Left ventricle myocardium superior (tissue), 1 donor: ENCODE results near the gene FZR1. TPM values are rescaled to one million over a fixed set of nuclear protein-coding genes. Genes with fewer than 3 reads are reported as not detected.

Experiments used
- ATAC-seq: fragments of 200-7000 bp; cut with Tn5 transposase; one replicate; pipeline ENCODE4 v1.9.1; 2020; ENCODE audit warnings: mild to moderate bottlenecking, moderate library complexity
- DNase-seq: peaks from one replicate; pipeline ENCODE4 v3.0.0-alpha.2; 2020
- intact Hi-C: fragments of 100-400 bp; cut with micrococcal nuclease; formaldehyde crosslinking; loops from one replicate; pipeline ENCODE4 v1.11.0; 2022
- total RNA-seq: library from RNA; stranded (reverse); fragmentation: NEBNext Ultra II Directional; extraction: Animal tissue kit (Norgen Biotek cat#: 25700); gene quantifications from one replicate; pipeline ENCODE4 v1.2.1, GENCODE V29; 2021
- donor health status: DM: no; HTN: yes; CAD: no; lungs with severe emphysema.

FZR1 gene
- total RNA-seq, 1 donor from 2014 or later = 19.2 TPM

GRCh38 chr19:3509566-3509989, 3.5 kb downstream of the FZR1 start:
- DNase-seq (no peak), ATAC-seq (no peak)
- intact Hi-C loops = no loop called here

GRCh38 chr19:3510727-3511126, 4.6 kb downstream of the FZR1 start:
- no peak for DNase-seq
- no peak for ATAC-seq
- intact Hi-C loops = no loop called here

GRCh38 chr19:3511506-3512251, 5.6 kb downstream of the FZR1 start:
- DNase-seq (no peak), ATAC-seq (no peak)
- intact Hi-C loops = no loop called here

GRCh38 chr19:3512562-3513228, 6.6 kb downstream of the FZR1 start:
- intact Hi-C loops = no loop called here
- ATAC-seq = peak; percentile 15
- DNase-seq = no peak

- peak; percentile 56 for ATAC-seq
These were observed 7.4 kb downstream of the FZR1 start for GRCh38 chr19:3513229-3514140.

GRCh38 chr19:3514930-3515329, 8.8 kb downstream of the FZR1 start:
- DNase-seq = no peak
- ATAC-seq = no peak
- intact Hi-C loops = no loop called here

More at GRCh38 chr19:3513229-3514140, 7.4 kb downstream of the FZR1 start:
- intact Hi-C loops = no loop called here
- DNase-seq = peak; percentile 67

GRCh38 chr19:3515891-3516422, 9.8 kb downstream of the FZR1 start:
- DNase-seq = no peak
- ATAC-seq = no peak
- intact Hi-C loops = no loop called here

- no peak for DNase-seq
- intact Hi-C loops = no loop called here
- ATAC-seq = no peak
These were observed 10.6 kb downstream of the FZR1 start for GRCh38 chr19:3516675-3517207.

GRCh38 chr19:3517638-3518037, 11.5 kb downstream of the FZR1 start:
- no peak for ATAC-seq
- intact Hi-C loops = no loop called here
- DNase-seq = no peak

GRCh38 chr19:3518255-3518654, 12.1 kb downstream of the FZR1 start:
- intact Hi-C loops = no loop called here
- ATAC-seq (no peak), DNase-seq (no peak)

GRCh38 chr19:3518659-3519058, 12.5 kb downstream of the FZR1 start:
- DNase-seq = no peak
- intact Hi-C loops = no loop called here
- ATAC-seq = no peak

- ATAC-seq = no peak
These were observed 13.0 kb downstream of the FZR1 start for GRCh38 chr19:3519126-3519525.

GRCh38 chr19:3520166-3521103, 14.3 kb downstream of the FZR1 start:
- DNase-seq = no peak
- intact Hi-C loops = no loop called here
- no peak for ATAC-seq

More at GRCh38 chr19:3519126-3519525, 13.0 kb downstream of the FZR1 start:
- intact Hi-C loops = no loop called here
- DNase-seq = no peak

GRCh38 chr19:3521104-3521445, 15.0 kb downstream of the FZR1 start:
- ATAC-seq (no peak), DNase-seq (no peak)
- intact Hi-C loops = no loop called here

- DNase-seq (no peak), ATAC-seq (no peak)
- intact Hi-C loops = no loop called here
These were observed 16.6 kb downstream of the FZR1 start for GRCh38 chr19:3522421-3523360.

GRCh38 chr19:3523361-3524077, 17.4 kb downstream of the FZR1 start:
- intact Hi-C loops = no loop called here
- ATAC-seq (no peak), DNase-seq (no peak)
